H1 (cell line): ENCODE measurements around the gene SRM. TPM values are rescaled to one million over a fixed set of nuclear protein-coding genes. Genes with fewer than 3 reads are reported as not detected.
A peak's percentile ranks its signal among the peaks of the same experiment; 100 is the strongest.

Experiments
- CTCF ChIA-PET: fragments of 300-600 bp; sonication (Branson Sonifier 250); formaldehyde crosslinking; loops from one replicate; lab custom pipeline; 2021; ENCODE audit not compliant: partially characterized antibody; lab: Charles Lee
- POLR2A ChIA-PET: fragments of 300-600 bp; sonication (Branson Sonifier 250); formaldehyde crosslinking; loops from one replicate; lab custom pipeline; 2021; ENCODE audit warnings: inconsistent platforms; ENCODE audit not compliant: partially characterized antibody; lab: Charles Lee
- DNase-seq, 2 experiments: peaks; one replicate each; pipeline versions ENCODE4 v3.0.0 to v3.0.0-alpha.2; 2010 to 2022; ENCODE audit warnings: low spot score in 2 of 2, low read depth in 1 of 2, mixed read lengths in 1 of 2
- FAIRE-seq: peaks from 2 replicates; lab custom pipeline; 2011; peaks lifted over from hg19 to GRCh38; lab: Jason Lieb, UNC
- H2AFZ ChIP-seq: 2 replicates; pipeline ENCODE4 v1.8.1; 2012; ENCODE audit warnings: low read length, inconsistent platforms
- H2AK5ac ChIP-seq: 2 replicates; pipeline ENCODE4 v1.6.1; 2013; ENCODE audit warnings: low read depth, low read length
- H2BK120ac ChIP-seq: replicated peaks from 2 replicates; pipeline ENCODE3; 2013; ENCODE audit warnings: low read depth, low read length, inconsistent platforms
- H2BK12ac ChIP-seq: 2 replicates; pipeline ENCODE4 v1.6.1; 2013; ENCODE audit warnings: low read depth, low read length
- H2BK15ac ChIP-seq: 2 replicates; pipeline ENCODE4 v1.6.1; 2013; ENCODE audit warnings: low read length
- H2BK20ac ChIP-seq: 2 replicates; pipeline ENCODE4 v1.6.1; 2013; ENCODE audit warnings: low read length
- H2BK5ac ChIP-seq: 2 replicates; pipeline ENCODE4 v1.6.1; 2013; ENCODE audit warnings: low read depth, low read length
- H3K14ac ChIP-seq: 2 replicates; pipeline ENCODE4 v1.6.1; 2013; ENCODE audit warnings: inconsistent platforms; ENCODE audit not compliant: insufficient read length
- H3K18ac ChIP-seq: 2 replicates; pipeline ENCODE4 v1.6.1; 2013; ENCODE audit warnings: low read length; ENCODE audit errors: extremely low read depth
- H3K23ac ChIP-seq: 2 replicates; pipeline ENCODE4 v1.6.1; 2013; ENCODE audit warnings: inconsistent platforms; ENCODE audit not compliant: insufficient read length
- H3K23me2 ChIP-seq: 2 replicates; pipeline ENCODE4 v1.6.1; 2013; ENCODE audit warnings: low read depth, low read length
- H3K27ac ChIP-seq: 2 replicates; pipeline ENCODE4 v1.6.1; 2011; ENCODE audit warnings: low read depth, low read length, inconsistent platforms
- H3K27me3 ChIP-seq, 4 experiments: replicated peaks in 1 of 4; 1 replicate in 1 of 4; 2 replicates in 3 of 4; pipeline versions ENCODE4 v1.6.1 to v1.8.1; 2011 to 2013; ENCODE audit warnings: low read length in 3 of 4, mild to moderate bottlenecking in 3 of 4, inconsistent platforms in 2 of 4, mixed read lengths in 2 of 4, moderate library complexity in 1 of 4; ENCODE audit not compliant: control insufficient read depth in 3 of 4, insufficient read depth in 3 of 4; ENCODE audit errors: extremely low read depth in 1 of 4
- H3K36me3 ChIP-seq, 4 experiments: 2 replicates each; pipeline versions ENCODE4 v1.6.1 to v1.8.1; 2011 to 2013; ENCODE audit warnings: mild to moderate bottlenecking in 4 of 4, low read length in 3 of 4, moderate library complexity in 2 of 4, control low read depth in 1 of 4, inconsistent platforms in 1 of 4; ENCODE audit not compliant: insufficient read depth in 4 of 4, control insufficient read depth in 2 of 4
- H3K4ac ChIP-seq: replicated peaks from 2 replicates; pipeline ENCODE3; 2013; ENCODE audit warnings: low read length, low read depth, mixed read lengths, inconsistent platforms; ENCODE audit not compliant: insufficient read length
- H3K4me1 ChIP-seq, 4 experiments: replicated peaks in 1 of 4; 1 replicate in 1 of 4; 2 replicates in 3 of 4; pipeline versions ENCODE4 v1.6.1 to v1.8.1; 2011 to 2013; ENCODE audit warnings: low read length in 3 of 4, inconsistent platforms in 2 of 4, mixed read lengths in 1 of 4; ENCODE audit not compliant: insufficient read depth in 4 of 4, control insufficient read depth in 3 of 4
- H3K4me2 ChIP-seq, 2 experiments: 2 replicates each; pipeline versions ENCODE4 v1.6.1 to v1.8.1; 2011 to 2013; ENCODE audit warnings: low read depth in 2 of 2, low read length in 2 of 2, control low read depth in 1 of 2, inconsistent platforms in 1 of 2, mild to moderate bottlenecking in 1 of 2; ENCODE audit not compliant: insufficient read depth in 1 of 2
- H3K4me3 ChIP-seq, 4 experiments: fragments of 200-600, 300-600 bp in 1 of 4; sonication (generic), shearing (Covaris generic), sonication (Bioruptor Twin) in 1 of 4; 2 replicates each; pipeline versions ENCODE4 v1.5.1 to v1.8.1; 2011 to 2016; ENCODE audit warnings: low read length in 4 of 4, low read depth in 3 of 4, control low read depth in 2 of 4, inconsistent platforms in 2 of 4, mild to moderate bottlenecking in 2 of 4, mixed read lengths in 1 of 4, moderate library complexity in 1 of 4; ENCODE audit not compliant: insufficient read depth in 2 of 4; ENCODE audit errors: extremely low read depth in 1 of 4
- H3K56ac ChIP-seq: replicated peaks from 2 replicates; pipeline ENCODE3; 2013; ENCODE audit warnings: low read depth, mild to moderate bottlenecking, mixed read lengths, low read length, inconsistent platforms; ENCODE audit not compliant: insufficient read length
- H3K79me1 ChIP-seq: 2 replicates; pipeline ENCODE4 v1.6.1; 2013; ENCODE audit warnings: low read depth, low read length, control low read depth
- H3K79me2 ChIP-seq, 2 experiments: 2 replicates each; pipeline versions ENCODE4 v1.6.1 to v1.8.1; 2012 to 2013; ENCODE audit warnings: low read length in 2 of 2, mild to moderate bottlenecking in 2 of 2, inconsistent platforms in 1 of 2; ENCODE audit not compliant: insufficient read depth in 2 of 2, control insufficient read depth in 1 of 2
- H3K9ac ChIP-seq, 4 experiments: replicated peaks in 1 of 4; 1 replicate in 1 of 4; 2 replicates in 3 of 4; pipeline versions ENCODE4 v1.6.1 to v1.8.1; 2011 to 2013; ENCODE audit warnings: low read depth in 3 of 4, low read length in 3 of 4, control low read depth in 2 of 4, mild to moderate bottlenecking in 2 of 4, moderate library complexity in 2 of 4, inconsistent platforms in 1 of 4; ENCODE audit errors: extremely low read depth in 1 of 4
- H3K9me3 ChIP-seq, 2 experiments: 2 replicates each; pipeline versions ENCODE4 v1.6.1 to v1.8.1; 2012 to 2013; ENCODE audit warnings: mild to moderate bottlenecking in 2 of 2, moderate library complexity in 2 of 2, control low read depth in 1 of 2, inconsistent platforms in 1 of 2, low read depth in 1 of 2, low read length in 1 of 2, mixed read lengths in 1 of 2; ENCODE audit not compliant: insufficient read depth in 2 of 2
- H4K20me1 ChIP-seq, 2 experiments: replicated peaks in 1 of 2; 2 replicates each; pipeline versions ENCODE3 to v1.8.1; 2011 to 2013; ENCODE audit warnings: inconsistent platforms in 2 of 2, low read length in 2 of 2, mild to moderate bottlenecking in 1 of 2; ENCODE audit not compliant: insufficient read depth in 2 of 2, control insufficient read depth in 1 of 2
- H4K5ac ChIP-seq: 2 replicates; pipeline ENCODE4 v1.6.1; 2013; ENCODE audit warnings: low read length, low read depth, mixed read lengths, inconsistent platforms; ENCODE audit not compliant: insufficient read length
- H4K8ac ChIP-seq: 2 replicates; pipeline ENCODE4 v1.8.0; 2013; ENCODE audit warnings: mild to moderate bottlenecking, moderate library complexity, low read length, inconsistent platforms; ENCODE audit not compliant: insufficient read depth; ENCODE audit errors: extremely low read depth
- H4K91ac ChIP-seq: replicated peaks from 2 replicates; pipeline ENCODE3; 2013; ENCODE audit warnings: low read length, mixed read lengths, inconsistent platforms; ENCODE audit not compliant: insufficient read length
- CBX5 ChIP-seq: fragments of 300-800, 300-1000 bp; sonication (generic); IDR thresholded peaks from 2 replicates; pipeline ENCODE4 v1.7.1; 2016; ENCODE audit warnings: antibody characterized with exemption, low read length, low read depth
- CHD1 ChIP-seq: IDR thresholded peaks from 2 replicates; pipeline ENCODE4 v1.6.1; 2012; ENCODE audit warnings: low read depth, low read length, improper control_type of control experiment
- CREB1 ChIP-seq: IDR thresholded peaks from 2 replicates; pipeline ENCODE4 v1.6.1; 2012; ENCODE audit warnings: inconsistent platforms
- EZH2 ChIP-seq: fragments of 200-600 bp; sonication (generic); IDR thresholded peaks from 2 replicates; pipeline ENCODE4 v1.7.1; 2012; ENCODE audit warnings: low read depth, mild to moderate bottlenecking, moderate library complexity, low read length, inconsistent platforms; ENCODE audit not compliant: severe bottlenecking
- KDM4A ChIP-seq: IDR thresholded peaks from one replicate; pipeline ENCODE4 v1.7.1; 2012; ENCODE audit warnings: low read depth, mild to moderate bottlenecking, moderate library complexity, low read length, inconsistent platforms; ENCODE audit not compliant: severe bottlenecking
- SAP30 ChIP-seq: fragments of 300-600 bp; sonication (generic); IDR thresholded peaks from 2 replicates; pipeline ENCODE4 v1.7.1; 2012; ENCODE audit warnings: low read length, moderate library complexity, mild to moderate bottlenecking, inconsistent platforms; ENCODE audit not compliant: insufficient read depth, insufficient replicate concordance
- SP4 ChIP-seq: IDR thresholded peaks from 2 replicates; pipeline ENCODE4 v1.6.1; 2012; ENCODE audit warnings: low read length, inconsistent platforms
- SRF ChIP-seq: IDR thresholded peaks from 2 replicates; pipeline ENCODE4 v1.6.1; 2011; ENCODE audit warnings: mild to moderate bottlenecking, low read depth, low read length, moderate library complexity
- WGBS, 2 experiments: shearing (Covaris generic) in 1 of 2; methylation state at CpG; one replicate each; pipeline versions ENCODE4 v1.1.6 to v1.1.7; 2013 to 2015; ENCODE audit warnings: low lambda C conversion rate in 2 of 2, mixed read lengths in 2 of 2, inconsistent platforms in 1 of 2, low coverage in 1 of 2, missing lambda C conversion rate in 1 of 2; ENCODE audit not compliant: insufficient replicate concordance in 2 of 2, insufficient coverage in 1 of 2, insufficient read length in 1 of 2; ENCODE audit errors: extremely low coverage in 1 of 2, missing lambda C conversion rate in 1 of 2; 5-methylcytosine and 5-hydroxymethylcytosine counted together
- polyA plus RNA-seq, 7 experiments: library from polyadenylated mRNA; depleted of rRNA in 3 of 7; stranded (reverse) in 5 of 7; unstranded in 2 of 7; fragments of >200 nt in 5 of 7; fragments of 200-250 nt in 2 of 7; gene quantifications; 1 replicate in 5 of 7; 2 replicates in 1 of 7; 4 replicates in 1 of 7; pipeline versions ENCODE4 v1.2.1 to v1.2.3, GENCODE V29; 2011 to 2013; ENCODE audit warnings: missing spikeins in 2 of 7, mixed read lengths in 2 of 7
- total RNA-seq: library from RNA; stranded (reverse); fragmentation: NEBNext Ultra II Directional; extraction: Animal tissue kit (Norgen Biotek cat#: 25700); gene quantifications from 2 replicates; pipeline ENCODE4 v1.2.1, GENCODE V29; 2021

Gene SRM
- total and polyA plus RNA-seq, 2 of the 8 experiments (the other 6 are each of a cell fraction or from before 2014, with no cell fraction given): 110 to 208 TPM

DNA sequence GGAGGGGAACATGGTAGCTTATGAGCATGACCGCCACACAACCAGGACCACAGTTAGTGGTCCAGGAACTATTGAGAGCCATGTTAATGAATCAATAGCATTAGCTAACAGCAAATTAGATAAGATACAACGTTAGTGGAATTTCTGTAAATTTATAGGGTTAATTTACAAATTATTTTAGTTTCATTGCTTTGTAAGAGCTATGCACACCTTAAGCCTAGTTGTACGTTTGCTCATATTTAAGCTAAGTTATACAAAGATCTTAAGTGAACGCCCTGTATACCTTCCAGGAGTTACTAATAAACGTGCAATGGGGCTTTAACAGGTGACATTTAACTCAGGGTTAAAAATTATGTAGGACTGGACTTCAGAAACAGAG lies 39.1 kb upstream of the SRM start:
- Histone ChIP-seq H3K4ac (no peak overlapping the region), H2BK15ac (no peak overlapping the region), H3K9me3 (no peaks in the 10 kb centered on the region), H3K56ac (no peak overlapping the region), H3K36me3 (peaks cover 0 to 36% (median 15%) of the 10 kb centered on the region in 4 experiments; a peak in 5 of 8 replicates), H2AK5ac (no peak overlapping the region), H2BK20ac (no peak overlapping the region), H3K9ac (peak overlapping the region; percentile 0 to 99 (median 93)), H2AFZ (no peak overlapping the region), H3K27ac (no peak overlapping the region), H2BK12ac (no peak overlapping the region), H4K8ac (peak overlapping the region; percentile 100; the same call in 1 of the 2 replicates), H3K23me2 (no peaks in the 10 kb centered on the region; the same call in 1 of the 2 replicates), H3K4me3 (peak overlapping the region; percentile 85 to 99 (median 97)), H2BK120ac (no peak overlapping the region), H4K5ac (no peak overlapping the region), H4K20me1 (no peaks in the 10 kb centered on the region), H3K79me1 (no peaks in the 10 kb centered on the region; the same call in 1 of the 2 replicates), H3K4me1 (peaks cover 0 to 6% (median 1%) of the 10 kb centered on the region in 4 experiments; a peak in 3 of 7 replicates), H4K91ac (no peak overlapping the region), H3K79me2 (peaks cover 5 to 17% of the 10 kb centered on the region in 2 experiments), H2BK5ac (no peak overlapping the region; the same call in 1 of the 2 replicates), H3K4me2 (peak overlapping the region; percentile 73 to 78), H3K18ac (no peak overlapping the region), H3K23ac (no peak overlapping the region), H3K14ac (no peak overlapping the region), H3K27me3 (no peaks in the 10 kb centered on the region)
- TF ChIP-seq CREB1: no peak
- TF ChIP-seq KDM4A: no peak
- TF ChIP-seq CBX5: no peak
- no peak for TF ChIP-seq SRF
- TF ChIP-seq CHD1: no peak
- TF ChIP-seq EZH2: no peak
- TF ChIP-seq SAP30: no peak
- TF ChIP-seq SP4: no peak
- CTCF ChIA-PET: interaction anchor here (1.6 to 2.0 kb wide), 3 partner anchors 11 to 61 kb away, joined by 5 to 8 read pairs (median 7); no protein-coding TSS in a partner anchor
- DNase-seq (no peak), FAIRE-seq (no peak)
- 23% methylated on average over 5 of the region's 5 CpGs; no CpG with 5 or more reads in 1 of the 2 experiments for WGBS, 2 experiments
- POLR2A ChIA-PET: interaction anchor here (0.7 to 3.3 kb wide), 23 partner anchors 9 to 163 kb away, joined by 3 to 17 read pairs (median 4); partner anchors contain the start of genes ANGPTL7, MTOR and SRM
